CD4-positive, alpha-beta T cell (primary cell): Measurements from ENCODE around the gene ZEB2. TPM values are rescaled to one million over a fixed set of nuclear protein-coding genes. Genes with fewer than 3 reads are reported as not detected.

Source experiments
- ATAC-seq: fragments of 200-7000 bp; cut with Tn5 transposase; one replicate; pipeline ENCODE4 v1.10.0; 2022; ENCODE audit warnings: mild to moderate bottlenecking; ENCODE audit not compliant: poor library complexity
- CTCF ChIA-PET: fragments of 350-600 bp; sonication (Branson Sonifier 250); formaldehyde crosslinking; loops from one replicate; lab custom pipeline; 2021; ENCODE audit warnings: antibody characterized with exemption, inconsistent platforms; lab: Charles Lee
- POLR2A ChIA-PET: fragments of 350-600 bp; sonication (Branson Sonifier 250); formaldehyde crosslinking; loops from one replicate; lab custom pipeline; 2021; ENCODE audit warnings: antibody characterized with exemption, inconsistent platforms; lab: Charles Lee
- DNase-seq, 14 experiments: peaks; one replicate each; pipeline ENCODE4 v3.0.0-alpha.2; 2013 to 2020; ENCODE audit warnings: mixed read lengths in 2 of 14
- H3K27ac ChIP-seq, 2 donors: one replicate each; pipeline versions ENCODE4 v1.5.1 to v1.7.0; 2013; ENCODE audit warnings: low read length in 2 of 2, low read depth in 1 of 2, mild to moderate bottlenecking in 1 of 2
- H3K27me3 ChIP-seq, 2 experiments: 1 replicate in 1 of 2; 2 replicates in 1 of 2; pipeline versions ENCODE4 v1.6.1 to v1.7.0; 2013; ENCODE audit warnings: low read length in 2 of 2, control low read depth in 1 of 2, mild to moderate bottlenecking in 1 of 2, moderate library complexity in 1 of 2; ENCODE audit not compliant: insufficient read depth in 2 of 2, control insufficient read depth in 1 of 2
- H3K36me3 ChIP-seq: one replicate; pipeline ENCODE4 v1.6.1; 2013; ENCODE audit warnings: low read length, control low read depth; ENCODE audit not compliant: insufficient read depth
- H3K4me1 ChIP-seq: one replicate; pipeline ENCODE4 v1.6.1; 2013; ENCODE audit warnings: low read length, control low read depth; ENCODE audit not compliant: insufficient read depth
- H3K4me3 ChIP-seq: one replicate; pipeline ENCODE4 v1.5.1; 2013; ENCODE audit warnings: mild to moderate bottlenecking, low read length, moderate library complexity
- H3K9me3 ChIP-seq, 2 experiments: 1 replicate in 1 of 2; 2 replicates in 1 of 2; pipeline versions ENCODE4 v1.6.1 to v1.7.0; 2013; ENCODE audit warnings: low read length in 2 of 2, mild to moderate bottlenecking in 2 of 2, control low read depth in 1 of 2, moderate library complexity in 1 of 2; ENCODE audit not compliant: control insufficient read depth in 1 of 2, insufficient read depth in 1 of 2
- H3K27ac Mint-ChIP-seq: one replicate; pipeline ENCODE4 v1.8.0; 2020; ENCODE audit warnings: mixed read lengths
- H3K27me3 Mint-ChIP-seq: one replicate; pipeline ENCODE4 v1.8.0; 2021; ENCODE audit warnings: mixed read lengths
- H3K36me3 Mint-ChIP-seq: one replicate; pipeline ENCODE4 v1.8.0; 2021; ENCODE audit warnings: low read depth, mixed read lengths
- H3K4me1 Mint-ChIP-seq: one replicate; pipeline ENCODE4 v1.8.0; 2021; ENCODE audit warnings: low read depth, mixed read lengths
- H3K4me3 Mint-ChIP-seq: one replicate; pipeline ENCODE4 v1.8.0; 2020; ENCODE audit warnings: mild to moderate bottlenecking, mixed read lengths
- H3K9me3 Mint-ChIP-seq: one replicate; pipeline ENCODE4 v1.8.0; 2020; ENCODE audit warnings: mixed read lengths
- intact Hi-C, 2 experiments: fragments of 100-400 bp; cut with DNase I in 1 of 2; cut with micrococcal nuclease in 1 of 2; formaldehyde crosslinking; loops; one replicate each; pipeline versions ENCODE4 v1.15.1 to v1.9.0; 2023 to 2025; cut with DNase I, micrococcal nuclease
- total RNA-seq, 174 experiments: library from RNA in 2 of 174; stranded (reverse) in 2 of 174; gene quantifications; one replicate each; pipeline ENCODE4 v1.2.3 and lab custom pipeline; 2021 to 2026
- TF ChIP-seq, protein P1 (sequence below): fragments of 200-600 bp; IDR thresholded peaks from one replicate; pipeline ENCODE4 v1.8.0; 2022; ENCODE audit warnings: antibody characterized with exemption, mild to moderate bottlenecking

ZEB2 gene
- total RNA-seq, 2 experiments from 2014 or later, result 12.3 to 13.4 TPM

- H3K4me3 ChIP-seq, result no peak overlapping the region
- H3K27ac Mint-ChIP-seq, result no peak overlapping the region
- H3K36me3 Mint-ChIP-seq, result no peaks in the 10 kb centered on the region
- TF ChIP-seq, protein P1, sequence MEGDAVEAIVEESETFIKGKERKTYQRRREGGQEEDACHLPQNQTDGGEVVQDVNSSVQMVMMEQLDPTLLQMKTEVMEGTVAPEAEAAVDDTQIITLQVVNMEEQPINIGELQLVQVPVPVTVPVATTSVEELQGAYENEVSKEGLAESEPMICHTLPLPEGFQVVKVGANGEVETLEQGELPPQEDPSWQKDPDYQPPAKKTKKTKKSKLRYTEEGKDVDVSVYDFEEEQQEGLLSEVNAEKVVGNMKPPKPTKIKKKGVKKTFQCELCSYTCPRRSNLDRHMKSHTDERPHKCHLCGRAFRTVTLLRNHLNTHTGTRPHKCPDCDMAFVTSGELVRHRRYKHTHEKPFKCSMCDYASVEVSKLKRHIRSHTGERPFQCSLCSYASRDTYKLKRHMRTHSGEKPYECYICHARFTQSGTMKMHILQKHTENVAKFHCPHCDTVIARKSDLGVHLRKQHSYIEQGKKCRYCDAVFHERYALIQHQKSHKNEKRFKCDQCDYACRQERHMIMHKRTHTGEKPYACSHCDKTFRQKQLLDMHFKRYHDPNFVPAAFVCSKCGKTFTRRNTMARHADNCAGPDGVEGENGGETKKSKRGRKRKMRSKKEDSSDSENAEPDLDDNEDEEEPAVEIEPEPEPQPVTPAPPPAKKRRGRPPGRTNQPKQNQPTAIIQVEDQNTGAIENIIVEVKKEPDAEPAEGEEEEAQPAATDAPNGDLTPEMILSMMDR, result no peak
- no peaks in the 10 kb centered on the region for H3K9me3 Mint-ChIP-seq
- no peak overlapping the region for H3K4me3 Mint-ChIP-seq
- ChIA-PET POLR2A (no interaction called here), CTCF (no interaction called here)
- peaks cover 0 to 8% of the 10 kb centered on the region in 2 experiments for H3K27me3 ChIP-seq
- intact Hi-C loops, result no loop called here
- H3K27me3 Mint-ChIP-seq, result peaks cover 48% of the 10 kb centered on the region
- no peaks in the 10 kb centered on the region for H3K9me3 ChIP-seq
- no peak overlapping the region for H3K27ac ChIP-seq
- H3K36me3 ChIP-seq, result no peaks in the 10 kb centered on the region
- no peak for DNase-seq
- no peaks in the 10 kb centered on the region for H3K4me1 Mint-ChIP-seq
- peaks cover 3% of the 10 kb centered on the region for H3K4me1 ChIP-seq
- no peak for ATAC-seq
Observed at GRCh38 chr2:144507441-144508171, 12.3 kb downstream of the ZEB2 start.

- CTCF ChIA-PET, result no interaction called here
- Mint-ChIP-seq H3K36me3 (no peaks in the 10 kb centered on the region), H3K27ac (no peak overlapping the region), H3K27me3 (peaks cover 37% of the 10 kb centered on the region), H3K4me3 (no peak overlapping the region), H3K4me1 (no peaks in the 10 kb centered on the region), H3K9me3 (no peaks in the 10 kb centered on the region)
- TF ChIP-seq, protein P1, result no peak
- intact Hi-C loops, result no loop called here
- DNase-seq (peak in 2 of 14 experiments; percentile 37 to 76), ATAC-seq (no peak)
- Histone ChIP-seq H3K36me3 (no peaks in the 10 kb centered on the region), H3K27me3 (peaks cover 0 to 6% of the 10 kb centered on the region in 2 experiments), H3K4me1 (peaks cover 1% of the 10 kb centered on the region), H3K4me3 (no peak overlapping the region), H3K9me3 (no peaks in the 10 kb centered on the region), H3K27ac (no peak overlapping the region)
- POLR2A ChIA-PET, result no interaction called here
Observed at GRCh38 chr2:144505245-144505831, 14.6 kb downstream of the ZEB2 start.

DNA sequence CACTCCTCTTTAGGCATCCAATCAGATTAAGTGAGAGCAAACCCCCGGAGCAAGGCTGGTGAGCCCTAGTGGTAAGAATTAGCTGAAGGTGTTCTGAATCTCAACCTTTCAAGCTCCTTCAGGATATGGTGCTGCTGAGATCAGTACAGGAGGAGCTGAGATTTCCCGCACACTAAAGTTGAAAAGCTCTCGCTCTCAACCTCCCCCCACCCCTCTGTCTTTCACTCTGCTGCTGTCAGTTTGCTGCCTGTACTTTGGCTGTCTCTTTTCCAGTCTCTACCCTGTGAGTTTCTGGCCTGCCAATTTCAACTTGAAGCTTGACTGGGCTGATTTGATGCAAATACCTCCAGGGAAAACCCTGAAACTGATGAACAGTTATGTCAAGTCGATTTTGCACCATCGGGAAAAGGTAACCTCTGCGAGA is 15.7 kb downstream of the ZEB2 start:
- no peak overlapping the region for H3K27ac Mint-ChIP-seq
- Histone ChIP-seq H3K9me3 (no peaks in the 10 kb centered on the region), H3K36me3 (no peaks in the 10 kb centered on the region), H3K4me1 (no peaks in the 10 kb centered on the region), H3K27me3 (peaks cover 0 to 4% of the 10 kb centered on the region in 2 experiments), H3K27ac (no peak overlapping the region), H3K4me3 (no peak overlapping the region)
- peaks cover 31% of the 10 kb centered on the region for H3K27me3 Mint-ChIP-seq
- DNase-seq (no peak), ATAC-seq (no peak)
- POLR2A ChIA-PET, result no interaction called here
- TF ChIP-seq, protein P1, result no peak
- intact Hi-C loops, result no loop called here
- no peak overlapping the region for H3K4me3 Mint-ChIP-seq
- no peaks in the 10 kb centered on the region for H3K9me3 Mint-ChIP-seq
- CTCF ChIA-PET, result no interaction called here
- H3K4me1 Mint-ChIP-seq, result no peaks in the 10 kb centered on the region
- H3K36me3 Mint-ChIP-seq, result no peaks in the 10 kb centered on the region
